ENCODE measurements around the gene PPP1R9A. TPM values are rescaled to one million over a fixed set of nuclear protein-coding genes. Genes with fewer than 3 reads are reported as not detected.

PPP1R9A gene
- total RNA-seq, 1 experiment from 2014 or later, result 5.5 TPM

DNA sequence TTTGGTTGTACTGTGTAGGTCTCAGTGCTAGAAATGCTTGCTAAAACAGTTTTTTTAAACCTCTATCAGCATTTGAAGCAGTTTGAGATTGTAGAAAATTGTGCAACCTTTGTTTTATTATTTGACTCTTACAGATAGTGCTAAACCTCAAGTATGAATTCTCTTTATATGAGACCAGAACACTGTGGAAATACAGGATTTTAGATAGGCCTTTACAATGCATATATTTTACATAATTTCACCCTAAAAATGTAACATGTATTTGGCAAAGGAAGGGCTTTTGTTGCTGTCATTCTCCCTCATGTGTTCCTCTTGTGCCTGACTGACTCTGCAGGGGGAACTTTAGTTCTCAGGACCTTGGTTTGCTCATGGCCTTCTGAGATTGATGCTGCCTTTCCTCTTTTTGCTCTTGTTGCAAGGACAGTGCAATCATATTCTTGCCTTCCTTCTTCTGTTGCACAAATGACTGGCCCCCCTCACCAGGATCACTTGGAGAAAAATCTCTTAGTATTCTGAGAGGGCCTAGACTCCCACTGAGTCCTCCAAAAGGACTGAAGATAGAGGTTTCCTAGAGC is 188.7 kb downstream of the PPP1R9A start:
- no peak for DNase-seq (ENCODE audit: low spot score)

GRCh38 chr7:95097291-95097690 is 189.9 kb downstream of the PPP1R9A start:
- DNase-seq (ENCODE audit: low spot score), result no peak

DNA sequence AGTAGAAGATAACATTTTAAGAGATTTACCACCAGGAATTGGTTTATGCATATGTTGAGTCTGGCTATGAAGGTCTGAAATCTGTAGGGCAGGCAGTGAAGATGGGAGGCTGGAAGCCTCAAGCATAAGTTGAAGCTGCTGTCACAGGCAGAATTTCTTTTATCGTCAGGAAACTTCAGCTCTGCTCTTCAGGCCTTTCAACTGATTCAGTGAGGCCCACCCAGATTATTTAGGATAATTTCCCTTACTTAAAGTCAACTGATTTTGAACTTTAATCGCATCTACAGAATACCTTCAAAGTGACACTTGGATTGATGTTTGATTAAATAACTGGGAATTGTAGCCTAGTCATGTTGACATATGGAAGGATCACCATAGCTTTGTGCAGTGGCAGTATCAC is 190.5 kb downstream of the PPP1R9A start:
- no peak for DNase-seq (ENCODE audit: low spot score)

DNA sequence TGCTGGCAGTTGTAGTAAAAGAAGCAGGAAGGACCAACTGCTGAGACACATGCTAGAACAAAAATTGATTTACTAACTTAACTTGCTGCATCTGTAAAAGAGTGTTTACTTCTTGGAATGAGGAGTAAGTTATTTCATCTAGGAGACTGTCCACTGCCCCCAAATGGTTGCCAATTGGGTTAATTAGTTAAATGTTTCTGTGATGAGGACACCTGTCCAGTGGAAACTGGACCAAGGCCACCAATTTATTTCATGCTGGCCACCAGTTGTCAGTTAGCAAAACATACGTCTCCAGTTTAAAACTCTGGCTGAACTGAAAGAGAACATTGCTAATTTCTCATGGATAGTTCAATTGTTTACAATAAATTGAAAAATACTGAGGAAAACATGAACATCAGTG is 191.7 kb downstream of the PPP1R9A start:
- no peak for DNase-seq (ENCODE audit: low spot score)

- peak; percentile 71 for DNase-seq (ENCODE audit: low spot score)
These were observed 194.0 kb downstream of the PPP1R9A start for GRCh38 chr7:95101422-95101821.

GRCh38 chr7:95102662-95103061 is 195.3 kb downstream of the PPP1R9A start:
- peak; percentile 57 for DNase-seq (ENCODE audit: low spot score)

DNA sequence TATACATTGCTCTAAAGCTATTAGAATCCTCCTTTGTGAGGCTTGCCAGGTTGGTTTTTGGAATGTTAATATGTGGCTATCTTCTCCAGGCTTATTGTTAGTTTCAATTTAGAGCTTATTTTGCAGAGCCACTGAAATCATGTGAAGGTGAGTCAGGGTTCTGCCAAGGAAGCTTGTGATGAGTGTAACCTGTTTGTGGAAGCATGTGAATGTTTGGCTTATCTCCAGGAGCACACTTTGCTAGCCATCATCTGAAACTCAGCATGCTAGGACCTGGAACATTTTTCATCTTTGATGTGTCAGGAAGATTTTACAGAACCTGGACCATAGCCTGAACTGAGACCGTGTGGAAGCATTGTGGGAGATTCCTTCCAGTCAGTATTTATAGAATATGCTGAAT is 197.3 kb downstream of the PPP1R9A start:
- DNase-seq (ENCODE audit: low spot score), result peak; percentile 59

- DNase-seq (ENCODE audit: low spot score), result peak; percentile 14
These were observed 198.2 kb downstream of the PPP1R9A start for GRCh38 chr7:95105627-95106026.

DNA sequence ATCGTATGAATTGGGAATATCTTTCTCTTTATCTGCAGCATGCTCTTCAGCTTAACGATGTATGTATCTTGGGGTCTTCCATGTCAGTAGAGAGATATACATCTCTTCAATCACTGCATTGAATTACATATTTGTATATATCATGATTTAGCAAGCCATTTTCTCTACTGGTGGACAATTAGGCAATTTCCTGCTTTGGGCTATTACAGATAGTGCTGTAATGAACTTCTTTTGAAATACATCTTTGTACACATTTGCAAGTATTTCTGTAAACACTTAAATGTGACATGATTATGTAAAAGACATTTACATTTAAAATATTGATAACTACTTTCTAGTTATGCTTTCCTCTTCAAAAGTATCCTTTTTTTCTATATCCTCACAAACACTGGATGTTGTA is 199.0 kb downstream of the PPP1R9A start:
- no peak for DNase-seq (ENCODE audit: low spot score)

GRCh38 chr7:95110707-95111106 is 203.3 kb downstream of the PPP1R9A start:
- DNase-seq (ENCODE audit: low spot score), result no peak

DNA sequence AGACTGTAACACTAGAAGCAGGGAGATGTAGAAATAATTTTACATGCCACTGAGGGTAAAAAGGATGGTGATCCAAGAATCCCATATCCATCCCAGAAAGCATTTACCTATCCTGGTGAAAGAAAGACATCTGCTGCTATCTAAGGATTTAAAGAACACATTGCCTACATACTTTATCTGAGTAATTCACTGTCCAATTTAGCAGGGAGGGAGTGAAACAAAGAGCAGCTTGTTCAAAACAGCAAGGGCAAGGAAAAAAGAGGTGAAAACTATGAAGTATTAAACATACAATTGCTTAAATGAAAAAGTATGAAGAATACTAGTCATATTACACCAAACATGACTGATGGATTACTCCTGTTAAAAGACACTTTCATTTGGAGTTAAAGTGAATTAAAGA is 206.2 kb downstream of the PPP1R9A start:
- DNase-seq (ENCODE audit: low spot score), result no peak

DNA sequence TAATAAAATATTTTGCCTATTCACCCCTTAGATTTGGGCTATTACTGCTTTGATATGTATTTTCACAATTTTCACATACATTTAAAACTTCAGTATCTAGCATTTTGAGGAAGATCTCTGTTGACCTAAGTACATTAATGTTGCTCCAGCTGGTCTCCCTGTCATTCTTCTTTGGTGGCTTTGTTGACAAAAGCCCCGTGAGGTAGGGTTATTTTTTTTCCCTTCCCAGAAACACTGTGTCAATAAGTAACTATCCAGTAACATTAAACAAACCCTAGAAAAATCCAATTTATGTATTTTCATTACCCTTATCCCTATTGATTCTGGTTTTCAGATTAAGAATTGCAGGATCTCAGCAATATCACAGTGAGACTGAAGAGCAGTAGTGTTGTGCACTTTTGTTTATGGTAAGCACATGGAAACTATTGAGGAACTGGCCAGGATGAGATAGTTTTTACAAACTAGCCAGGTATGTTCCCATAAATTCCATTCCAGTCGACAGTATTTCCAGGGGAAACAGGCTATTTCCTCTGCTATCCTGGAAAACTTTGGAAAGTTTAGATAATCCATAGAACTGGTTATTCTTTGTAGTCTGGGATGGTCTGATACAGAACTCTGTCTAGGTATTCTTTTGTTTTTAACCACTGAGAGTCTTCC is 218.8 kb downstream of the PPP1R9A start:
- no peak for DNase-seq (ENCODE audit: low spot score)

DNA sequence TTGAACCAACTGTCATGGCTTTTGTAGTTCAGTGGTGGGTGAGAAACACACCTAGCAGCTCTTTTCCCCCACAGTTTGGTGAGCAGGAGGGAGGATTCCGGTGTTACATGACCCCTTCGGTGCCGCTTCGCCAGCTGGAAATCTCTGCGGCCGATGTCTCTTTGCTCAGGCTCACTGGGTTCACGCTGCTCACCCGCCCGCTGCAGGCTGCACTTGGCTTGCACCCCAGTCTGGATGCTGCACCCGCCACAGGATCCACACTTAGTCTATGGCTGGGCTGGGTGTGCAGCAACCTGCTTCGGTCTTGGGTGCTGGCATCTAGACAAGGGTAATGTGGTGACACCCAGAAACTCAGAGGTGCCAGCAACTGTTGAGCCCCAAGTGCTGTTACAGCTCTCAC is 225.1 kb downstream of the PPP1R9A start:
- DNase-seq (ENCODE audit: low spot score), result no peak

GRCh38 chr7:95139922-95140321 is 232.5 kb downstream of the PPP1R9A start:
- DNase-seq (ENCODE audit: low spot score), result no peak

GRCh38 chr7:95141755-95142154 is 234.4 kb downstream of the PPP1R9A start:
- DNase-seq (ENCODE audit: low spot score), result no peak

DNA sequence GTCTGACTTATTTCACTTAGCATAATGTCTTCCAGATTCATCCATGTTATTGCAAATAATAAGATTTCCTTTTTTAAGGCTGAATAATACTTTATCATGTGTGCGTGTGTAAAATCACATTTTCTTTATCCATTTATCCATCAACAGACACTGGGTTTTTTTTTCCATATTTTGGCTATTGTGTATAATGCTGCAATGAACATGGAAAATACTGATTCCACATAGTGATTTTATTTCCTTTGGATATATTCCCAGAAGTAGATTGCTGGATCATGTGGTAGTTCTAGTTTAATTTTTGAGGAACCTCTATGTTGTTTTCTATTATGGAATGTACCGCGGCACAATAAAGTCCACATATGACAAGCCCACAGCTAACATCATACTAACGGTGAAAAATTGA is 236.9 kb downstream of the PPP1R9A start:
- DNase-seq (ENCODE audit: low spot score), result no peak

DNA sequence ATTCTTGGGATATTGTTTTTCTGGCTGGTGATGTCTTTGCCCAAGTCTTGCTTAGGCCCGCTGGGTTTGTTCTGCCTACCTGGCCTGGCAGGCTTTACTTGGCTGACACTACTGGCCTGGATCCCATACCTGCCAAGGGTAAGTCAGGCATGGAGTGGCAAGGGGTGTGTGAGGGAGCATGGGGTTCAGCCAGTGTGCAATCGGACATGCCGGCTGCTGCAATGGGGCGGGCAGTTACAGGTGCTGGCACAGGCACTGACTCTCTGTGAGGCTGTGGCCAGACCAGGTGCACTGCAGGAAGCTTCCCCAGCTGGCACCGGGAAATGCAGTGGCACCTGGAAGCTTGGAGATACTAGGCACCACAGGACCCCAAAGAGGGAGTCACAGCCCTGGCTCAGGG is 248.6 kb downstream of the PPP1R9A start:
- DNase-seq (ENCODE audit: low spot score), result no peak

GRCh38 chr7:95157381-95157780 is 250.0 kb downstream of the PPP1R9A start:
- DNase-seq (ENCODE audit: low spot score), result no peak

GRCh38 chr7:95169678-95170077 is 262.3 kb downstream of the PPP1R9A start:
- DNase-seq (ENCODE audit: low spot score), result no peak

GRCh38 chr7:95172420-95172819 is 265.0 kb downstream of the PPP1R9A start:
- no peak for DNase-seq (ENCODE audit: low spot score)

DNA sequence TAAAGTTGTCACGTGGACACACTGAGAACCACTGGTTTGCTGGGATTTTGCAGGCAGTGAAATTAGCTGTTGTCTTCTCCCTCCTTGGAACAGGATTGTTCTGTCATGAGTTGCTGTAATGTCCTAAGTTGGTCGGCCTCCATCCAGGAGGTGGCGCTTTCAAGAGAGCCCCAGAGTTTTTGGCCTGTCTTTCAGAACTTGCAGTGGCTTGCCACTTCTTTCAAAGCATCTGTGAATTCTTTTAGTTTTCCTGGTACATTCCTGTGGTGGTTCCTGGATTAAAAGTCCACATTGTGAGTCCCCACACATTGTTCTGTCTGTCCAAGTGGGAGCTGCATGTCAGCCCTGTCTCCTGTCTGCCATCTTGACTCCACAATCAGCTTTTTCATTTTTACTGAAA is 283.1 kb downstream of the PPP1R9A start:
- DNase-seq (ENCODE audit: low spot score), result peak; percentile 22

GRCh38 chr7:95191795-95192194 is 284.4 kb downstream of the PPP1R9A start:
- no peak for DNase-seq (ENCODE audit: low spot score)

DNA sequence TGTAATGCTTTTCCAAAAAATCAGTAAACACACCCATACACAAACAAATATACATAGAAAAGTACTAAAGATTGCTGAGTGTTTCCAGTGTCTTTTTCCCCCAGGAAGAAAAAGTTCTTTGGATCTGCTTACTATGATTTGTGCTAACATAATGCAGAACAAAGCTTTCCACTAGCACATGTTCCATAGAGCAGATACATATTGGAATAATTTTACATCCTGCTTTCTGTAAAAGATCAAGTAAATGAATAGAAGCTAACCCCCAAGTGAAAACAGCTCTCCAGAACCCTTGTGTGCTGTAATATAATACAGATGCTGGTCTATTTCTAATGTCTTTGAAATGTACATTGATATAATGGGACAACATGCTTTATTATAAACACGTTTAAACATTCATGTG is 291.5 kb downstream of the PPP1R9A start:
- DNase-seq (ENCODE audit: low spot score), result no peak

All from HT-29 (cell line).